ENCODE results near the gene WWC2. TPM values are rescaled to one million over a fixed set of nuclear protein-coding genes. Genes with fewer than 3 reads are reported as not detected.

The WWC2 gene
- total and polyA plus RNA-seq, 10 donors = 1.4 to 32.0 (median 19.3) TPM

DNA sequence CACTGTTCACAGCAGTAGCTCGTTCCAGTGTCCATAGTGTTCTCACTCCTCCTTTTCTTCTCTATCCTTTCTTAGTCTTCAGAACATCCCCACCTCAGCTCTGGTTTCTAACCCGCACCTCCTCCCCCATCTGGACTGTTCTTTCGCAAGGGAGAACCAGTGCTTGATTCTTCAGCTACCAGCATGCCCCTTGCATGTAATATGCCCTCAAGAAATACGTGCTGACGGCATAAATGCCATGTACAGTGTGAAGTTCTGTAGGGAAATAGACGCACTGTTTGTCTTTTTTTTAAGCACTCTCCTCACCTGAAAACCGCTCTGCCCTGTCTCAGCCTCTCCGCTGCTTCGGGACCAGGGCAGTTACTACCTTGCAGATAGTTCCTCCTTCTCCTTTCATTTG lies 215.7 kb downstream of the WWC2 start:
- WGBS, 5 donors = 84 to 92% (median 88%) methylated on average over 9 of the region's 9 CpGs
- Histone ChIP-seq H3K27me3 (replicated peaks in 1 of 7) (no peaks in the 10 kb centered on the region), H3K36me3 (peaks cover 0 to 34% (median 7%) of the 10 kb centered on the region in 6 donors), H3K27ac (no peak overlapping the region), H3K4me1 (no peaks in the 10 kb centered on the region), H3K4me3 (no peak overlapping the region), H3K9me3 (no peaks in the 10 kb centered on the region)
- intact Hi-C loops (cut with DNase I; ENCODE audit: low total_unique reads) = no loop called here
- no peak for TF ChIP-seq POLR2AphosphoS5 (IDR thresholded peaks at IDR 0.05)
- TF ChIP-seq, protein P1, sequence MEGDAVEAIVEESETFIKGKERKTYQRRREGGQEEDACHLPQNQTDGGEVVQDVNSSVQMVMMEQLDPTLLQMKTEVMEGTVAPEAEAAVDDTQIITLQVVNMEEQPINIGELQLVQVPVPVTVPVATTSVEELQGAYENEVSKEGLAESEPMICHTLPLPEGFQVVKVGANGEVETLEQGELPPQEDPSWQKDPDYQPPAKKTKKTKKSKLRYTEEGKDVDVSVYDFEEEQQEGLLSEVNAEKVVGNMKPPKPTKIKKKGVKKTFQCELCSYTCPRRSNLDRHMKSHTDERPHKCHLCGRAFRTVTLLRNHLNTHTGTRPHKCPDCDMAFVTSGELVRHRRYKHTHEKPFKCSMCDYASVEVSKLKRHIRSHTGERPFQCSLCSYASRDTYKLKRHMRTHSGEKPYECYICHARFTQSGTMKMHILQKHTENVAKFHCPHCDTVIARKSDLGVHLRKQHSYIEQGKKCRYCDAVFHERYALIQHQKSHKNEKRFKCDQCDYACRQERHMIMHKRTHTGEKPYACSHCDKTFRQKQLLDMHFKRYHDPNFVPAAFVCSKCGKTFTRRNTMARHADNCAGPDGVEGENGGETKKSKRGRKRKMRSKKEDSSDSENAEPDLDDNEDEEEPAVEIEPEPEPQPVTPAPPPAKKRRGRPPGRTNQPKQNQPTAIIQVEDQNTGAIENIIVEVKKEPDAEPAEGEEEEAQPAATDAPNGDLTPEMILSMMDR (IDR thresholded peaks at IDR 0.05 in 8 of 11, conservative IDR thresholded peaks at IDR 0.05 in 3 of 11) = no peak
- no peak for TF ChIP-seq POLR2A (IDR thresholded peaks at IDR 0.05)
- no peak for DNase-seq

DNA sequence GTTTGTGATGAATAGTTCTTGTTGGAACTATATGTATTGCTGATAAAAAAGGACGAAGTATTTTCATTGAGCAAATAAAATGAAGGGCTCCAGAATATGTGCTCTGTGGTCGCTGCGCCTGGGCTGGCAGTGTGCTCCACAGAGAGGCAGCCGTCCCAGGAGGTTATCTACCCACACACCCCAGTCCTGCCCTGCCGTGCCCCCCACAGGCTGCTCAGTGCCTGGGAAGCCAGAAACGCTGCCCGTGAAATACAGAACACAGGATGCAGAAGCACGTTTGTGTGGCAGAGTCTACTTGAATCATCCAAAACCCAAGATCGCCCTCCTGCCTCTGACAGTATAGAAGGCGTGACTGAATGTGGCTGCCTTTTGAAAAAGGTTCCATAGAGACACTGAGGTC lies 219.6 kb downstream of the WWC2 start:
- H3K4me1 ChIP-seq = no peaks in the 10 kb centered on the region
- peaks cover 0 to 20% (median 4%) of the 10 kb centered on the region in 6 donors for H3K36me3 ChIP-seq
- no peak for DNase-seq
- intact Hi-C loops (cut with DNase I; ENCODE audit: low total_unique reads) = no loop called here
- H3K27ac ChIP-seq = no peak overlapping the region
- H3K9me3 ChIP-seq = no peaks in the 10 kb centered on the region
- TF ChIP-seq POLR2A (IDR thresholded peaks at IDR 0.05) (no peak), POLR2AphosphoS5 (IDR thresholded peaks at IDR 0.05) (no peak)
- TF ChIP-seq, protein P1 (IDR thresholded peaks at IDR 0.05 in 8 of 11, conservative IDR thresholded peaks at IDR 0.05 in 3 of 11) = no peak
- H3K4me3 ChIP-seq = no peak overlapping the region
- H3K27me3 ChIP-seq (replicated peaks in 1 of 7) = no peaks in the 10 kb centered on the region
- WGBS, 5 donors = 85 to 92% (median 88%) methylated on average over 10 of the region's 10 CpGs

DNA sequence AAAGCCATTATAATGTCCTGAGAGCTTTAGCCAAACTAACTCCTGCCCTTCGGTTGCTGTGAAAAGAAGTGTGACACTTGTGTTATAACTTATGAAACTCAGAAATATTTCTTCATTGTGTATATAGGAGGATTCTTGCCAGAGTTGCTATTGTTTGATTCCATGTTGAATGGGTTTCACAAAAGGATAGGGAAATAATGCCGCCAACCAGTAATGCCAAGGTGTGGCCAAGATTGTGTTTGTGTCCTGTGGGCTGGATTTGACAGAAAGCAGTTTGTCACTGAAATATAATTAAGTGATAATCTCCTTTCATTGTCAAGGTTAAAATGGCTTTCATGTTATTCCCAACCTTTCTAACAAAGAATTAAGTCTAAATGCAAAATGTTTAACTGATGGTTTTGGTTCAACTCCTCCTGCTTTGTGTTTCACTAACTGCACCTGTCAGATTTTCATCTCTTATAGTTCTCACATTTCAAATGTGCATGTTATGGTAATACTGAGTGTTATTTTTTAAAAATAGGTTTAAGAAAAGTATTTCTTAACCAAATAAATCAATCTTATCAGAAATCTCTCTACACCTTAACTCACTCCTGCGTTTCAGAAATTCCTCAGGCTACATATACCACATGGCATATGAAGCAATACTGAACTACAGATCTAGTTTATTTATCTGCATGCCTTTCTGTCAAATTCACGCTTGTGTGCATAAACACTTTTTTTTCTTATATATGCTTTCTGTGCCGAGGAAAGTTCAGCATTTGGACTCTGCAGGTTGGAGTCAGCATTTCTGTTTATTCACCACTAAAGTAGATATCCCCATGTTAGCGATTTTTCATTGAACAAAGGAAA lies 221.4 kb downstream of the WWC2 start, which contains the start of gene CLDN22:
TSS of gene CLDN22 (minus strand) at position 66 of the 849 bp plus-strand sequence. CDS start at position 8, 58 bp downstream.
- no peak for DNase-seq
- intact Hi-C loops (cut with DNase I; ENCODE audit: low total_unique reads) = no loop called here
- Histone ChIP-seq H3K36me3 (peaks cover 0 to 7% (median 0%) of the 10 kb centered on the region in 6 donors), H3K27ac (no peak within 1 kb of the TSS), H3K27me3 (replicated peaks in 1 of 7) (no peaks in the 10 kb centered on the region), H3K4me1 (no peaks in the 10 kb centered on the region), H3K4me3 (no peak within 1 kb of the TSS), H3K9me3 (no peaks in the 10 kb centered on the region)
- no peak for TF ChIP-seq POLR2AphosphoS5 (IDR thresholded peaks at IDR 0.05)
- TF ChIP-seq POLR2A (IDR thresholded peaks at IDR 0.05) = no peak
- TF ChIP-seq, protein P1 (IDR thresholded peaks at IDR 0.05 in 8 of 11, conservative IDR thresholded peaks at IDR 0.05 in 3 of 11) = no peak
- 86 to 90% (median 89%) methylated on average over 6 of the region's 6 CpGs for WGBS, 5 donors

DNA sequence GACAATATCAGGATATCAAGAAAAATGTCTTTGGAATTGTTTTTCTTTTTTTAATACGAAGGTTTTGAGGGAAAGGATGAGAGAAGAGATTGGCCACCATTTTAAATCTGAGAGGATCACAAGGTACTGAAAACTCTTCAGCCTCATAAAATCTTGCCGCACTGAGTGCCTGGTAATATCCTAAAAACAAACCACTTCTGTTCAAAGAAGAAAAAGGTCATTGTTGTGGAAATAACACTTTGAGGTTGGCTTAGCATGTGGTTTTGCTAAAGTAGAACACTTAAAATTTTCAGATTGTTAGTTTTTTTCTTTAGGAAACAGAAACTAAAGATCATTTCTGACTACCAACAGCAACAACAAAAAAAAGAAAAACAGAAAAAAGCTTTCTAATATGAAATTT lies 222.0 kb downstream of the WWC2 start:
- H3K27ac ChIP-seq = no peak overlapping the region
- H3K9me3 ChIP-seq = peaks cover 0 to 3% (median 0%) of the 10 kb centered on the region in 8 donors
- DNase-seq = no peak
- intact Hi-C loops (cut with DNase I; ENCODE audit: low total_unique reads) = no loop called here
- H3K36me3 ChIP-seq = peaks cover 0 to 3% (median 0%) of the 10 kb centered on the region in 6 donors
- WGBS, 5 donors = 53 to 60% (median 59%) methylated on average over 2 of the region's 2 CpGs
- H3K27me3 ChIP-seq (replicated peaks in 1 of 7) = no peaks in the 10 kb centered on the region
- no peak for TF ChIP-seq POLR2A (IDR thresholded peaks at IDR 0.05)
- TF ChIP-seq POLR2AphosphoS5 (IDR thresholded peaks at IDR 0.05) = no peak
- TF ChIP-seq, protein P1 (IDR thresholded peaks at IDR 0.05 in 8 of 11, conservative IDR thresholded peaks at IDR 0.05 in 3 of 11) = no peak
- H3K4me3 ChIP-seq = no peak overlapping the region
- H3K4me1 ChIP-seq = no peaks in the 10 kb centered on the region
